Measurements from ENCODE around the gene KCNH5. TPM values are rescaled to one million over a fixed set of nuclear protein-coding genes. Genes with fewer than 3 reads are reported as not detected.

Gene KCNH5
- total RNA-seq, 1 experiment from 2014 or later: 1.4 TPM

DNA sequence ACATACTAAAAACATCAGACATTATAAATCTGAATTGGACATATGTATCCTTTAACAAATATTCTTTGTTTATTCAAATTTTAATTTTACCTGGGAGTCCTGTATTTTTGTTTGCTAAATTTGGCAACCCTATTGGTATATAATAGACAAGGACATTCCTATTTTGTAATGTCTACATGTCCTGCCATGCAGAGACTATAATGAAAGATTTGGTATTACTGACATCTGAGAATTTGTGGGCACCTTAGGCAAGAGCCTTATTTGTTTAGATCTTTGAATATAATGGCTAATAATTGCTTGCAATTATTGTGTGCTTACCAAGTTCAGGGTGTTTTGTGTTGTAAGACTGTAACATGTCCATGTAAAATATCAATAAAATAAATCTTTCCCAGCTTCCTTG, 334.4 kb downstream of the KCNH5 start:
- no peaks in the 10 kb centered on the region for H3K9me3 ChIP-seq (ENCODE audit: insufficient read depth, low read depth)
- no peaks in the 10 kb centered on the region; the same call in 1 of the 2 replicates for H3K9me2 ChIP-seq (ENCODE audit: insufficient read depth)
- CTCF ChIA-PET: no interaction called here
- BruUV-seq (replicated peaks): no TSS peak
- no peaks in the 10 kb centered on the region for H3K27me3 ChIP-seq (ENCODE audit: insufficient read depth, low read depth)
- no peak overlapping the region for H3K4me2 ChIP-seq
- intact Hi-C loops (cut with micrococcal nuclease; ENCODE audit: unreplicated experiment): no loop called here
- no peak for DNase-seq
- H3F3A ChIP-seq (ENCODE audit: insufficient read depth, low read depth): no peaks in the 10 kb centered on the region
- H3K36me3 ChIP-seq (ENCODE audit: low read depth): no peaks in the 10 kb centered on the region
- no peak overlapping the region for H3K4me3 ChIP-seq
- H3K4me1 ChIP-seq (replicated peaks; ENCODE audit: insufficient read depth): no peaks in the 10 kb centered on the region
- H2AFZ ChIP-seq: no peak overlapping the region
- POLR2A ChIA-PET (ENCODE audit: unreplicated experiment): no interaction called here
- H3K79me2 ChIP-seq (ENCODE audit: low read depth): no peaks in the 10 kb centered on the region
- no peaks in the 10 kb centered on the region for H4K20me1 ChIP-seq (ENCODE audit: insufficient read depth)
- no peak overlapping the region for H3K27ac ChIP-seq
- TF ChIP-seq EZH2 (IDR thresholded peaks at IDR 0.05; ENCODE audit: low read depth): no peak
- TF ChIP-seq, protein P1, sequence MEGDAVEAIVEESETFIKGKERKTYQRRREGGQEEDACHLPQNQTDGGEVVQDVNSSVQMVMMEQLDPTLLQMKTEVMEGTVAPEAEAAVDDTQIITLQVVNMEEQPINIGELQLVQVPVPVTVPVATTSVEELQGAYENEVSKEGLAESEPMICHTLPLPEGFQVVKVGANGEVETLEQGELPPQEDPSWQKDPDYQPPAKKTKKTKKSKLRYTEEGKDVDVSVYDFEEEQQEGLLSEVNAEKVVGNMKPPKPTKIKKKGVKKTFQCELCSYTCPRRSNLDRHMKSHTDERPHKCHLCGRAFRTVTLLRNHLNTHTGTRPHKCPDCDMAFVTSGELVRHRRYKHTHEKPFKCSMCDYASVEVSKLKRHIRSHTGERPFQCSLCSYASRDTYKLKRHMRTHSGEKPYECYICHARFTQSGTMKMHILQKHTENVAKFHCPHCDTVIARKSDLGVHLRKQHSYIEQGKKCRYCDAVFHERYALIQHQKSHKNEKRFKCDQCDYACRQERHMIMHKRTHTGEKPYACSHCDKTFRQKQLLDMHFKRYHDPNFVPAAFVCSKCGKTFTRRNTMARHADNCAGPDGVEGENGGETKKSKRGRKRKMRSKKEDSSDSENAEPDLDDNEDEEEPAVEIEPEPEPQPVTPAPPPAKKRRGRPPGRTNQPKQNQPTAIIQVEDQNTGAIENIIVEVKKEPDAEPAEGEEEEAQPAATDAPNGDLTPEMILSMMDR (conservative IDR thresholded peaks at IDR 0.05): no peak

DNA sequence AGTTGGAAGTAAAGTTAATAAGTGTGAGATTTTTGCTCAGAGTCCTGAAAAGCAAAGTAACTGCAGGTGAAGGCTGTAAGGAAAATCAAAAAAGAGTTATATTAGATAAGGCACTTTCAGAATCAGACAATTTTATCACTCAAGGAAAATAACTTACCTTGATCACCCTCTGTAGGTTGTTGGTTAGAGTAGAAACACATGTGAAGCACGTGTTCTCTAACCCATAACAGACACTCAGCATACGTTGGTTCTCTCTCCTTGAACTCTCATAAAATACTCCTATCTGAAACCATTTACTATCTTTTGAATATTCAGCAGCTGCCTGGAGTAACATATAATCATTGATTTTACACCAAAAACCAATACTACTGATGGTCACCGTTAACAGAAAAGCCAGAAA, 335.5 kb downstream of the KCNH5 start:
- Histone ChIP-seq H3K4me3 (no peak overlapping the region), H3K4me1 (replicated peaks; ENCODE audit: insufficient read depth) (no peaks in the 10 kb centered on the region), H3K27me3 (ENCODE audit: insufficient read depth, low read depth) (no peaks in the 10 kb centered on the region), H3K4me2 (no peak overlapping the region), H3K36me3 (ENCODE audit: low read depth) (no peaks in the 10 kb centered on the region), H3K79me2 (ENCODE audit: low read depth) (no peaks in the 10 kb centered on the region), H3K9me3 (ENCODE audit: insufficient read depth, low read depth) (no peaks in the 10 kb centered on the region), H3F3A (ENCODE audit: insufficient read depth, low read depth) (no peaks in the 10 kb centered on the region), H3K27ac (no peak overlapping the region), H2AFZ (no peak overlapping the region), H3K9me2 (ENCODE audit: insufficient read depth) (no peaks in the 10 kb centered on the region; the same call in 1 of the 2 replicates), H4K20me1 (ENCODE audit: insufficient read depth) (no peaks in the 10 kb centered on the region)
- no TSS peak for BruUV-seq (replicated peaks)
- ChIA-PET POLR2A (ENCODE audit: unreplicated experiment) (no interaction called here), CTCF (no interaction called here)
- intact Hi-C loops (cut with micrococcal nuclease; ENCODE audit: unreplicated experiment): no loop called here
- no peak for DNase-seq
- no peak for TF ChIP-seq EZH2 (IDR thresholded peaks at IDR 0.05; ENCODE audit: low read depth)
- TF ChIP-seq, protein P1 (conservative IDR thresholded peaks at IDR 0.05): no peak

DNA sequence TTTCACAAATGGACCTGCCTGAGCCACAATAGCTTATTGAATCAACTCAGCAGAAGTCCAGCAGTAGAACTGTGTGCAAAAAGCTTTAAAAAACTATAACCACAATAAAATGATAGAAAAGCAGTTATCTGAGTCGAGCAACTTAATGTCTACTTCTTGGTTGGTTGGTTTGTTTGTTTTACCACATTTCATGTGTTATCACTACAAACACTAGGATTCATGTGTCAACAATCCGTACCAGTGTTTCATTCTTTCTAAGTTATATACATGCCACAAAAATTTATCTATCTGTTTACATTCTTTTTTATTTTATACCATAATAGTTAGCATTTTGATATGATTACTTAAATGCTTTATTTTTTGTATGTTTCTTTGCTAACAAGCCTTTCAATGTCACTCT, 339.0 kb downstream of the KCNH5 start:
- Histone ChIP-seq H3K27ac (no peak overlapping the region), H3K4me3 (no peak overlapping the region), H3K4me1 (replicated peaks; ENCODE audit: insufficient read depth) (no peaks in the 10 kb centered on the region), H3K36me3 (ENCODE audit: low read depth) (no peaks in the 10 kb centered on the region), H3K79me2 (ENCODE audit: low read depth) (no peaks in the 10 kb centered on the region), H3K9me3 (ENCODE audit: insufficient read depth, low read depth) (no peaks in the 10 kb centered on the region), H3K9me2 (ENCODE audit: insufficient read depth) (peaks cover 7% of the 10 kb centered on the region; the same call in 1 of the 2 replicates), H3K4me2 (no peak overlapping the region), H3F3A (ENCODE audit: insufficient read depth, low read depth) (no peaks in the 10 kb centered on the region), H2AFZ (no peak overlapping the region), H3K27me3 (ENCODE audit: insufficient read depth, low read depth) (no peaks in the 10 kb centered on the region), H4K20me1 (ENCODE audit: insufficient read depth) (no peaks in the 10 kb centered on the region)
- BruUV-seq (replicated peaks): no TSS peak
- intact Hi-C loops (cut with micrococcal nuclease; ENCODE audit: unreplicated experiment): no loop called here
- CTCF ChIA-PET: no interaction called here
- no peak for DNase-seq
- TF ChIP-seq, protein P1 (conservative IDR thresholded peaks at IDR 0.05): no peak
- no peak for TF ChIP-seq EZH2 (IDR thresholded peaks at IDR 0.05; ENCODE audit: low read depth)
- POLR2A ChIA-PET (ENCODE audit: unreplicated experiment): interaction anchor here (0.6 kb wide), 1 partner anchor 224 kb away, joined by 3 read pairs; no protein-coding TSS in a partner anchor
